SK-N-SH (cell line): ENCODE data around the gene OR2H2. TPM values are rescaled to one million over a fixed set of nuclear protein-coding genes. Genes with fewer than 3 reads are reported as not detected.

ENCODE experiments used
- CTCF ChIP-seq: fragments of 200-600 bp; sonication (generic); IDR thresholded peaks from 2 replicates; pipeline ENCODE4 v1.6.1; 2017; ENCODE audit warnings: antibody characterized with exemption, mild to moderate bottlenecking, moderate library complexity
- EP300 ChIP-seq, 2 experiments: IDR thresholded peaks; 2 replicates each; pipeline versions ENCODE4 v1.4.0 to v1.6.1; 2012; ENCODE audit warnings: borderline replicate concordance in 1 of 2, low read depth in 1 of 2, low read length in 1 of 2
- GATA2 ChIP-seq: sonication (generic); formaldehyde crosslinking; IDR thresholded peaks from 2 replicates; pipeline ENCODE4 v1.5.0; 2020; ENCODE audit warnings: mild to moderate bottlenecking, missing genetic modification reagents
- MAX ChIP-seq: IDR thresholded peaks from 2 replicates; pipeline ENCODE4 v1.4.0; 2012; ENCODE audit warnings: low read depth
- NRF1 ChIP-seq: IDR thresholded peaks from 2 replicates; pipeline ENCODE4 v1.6.1; 2012; ENCODE audit warnings: low read depth, mild to moderate bottlenecking, low read length
- polyA plus RNA-seq, 3 experiments: library from polyadenylated mRNA; depleted of rRNA; stranded (reverse); fragments of >200 nt; gene quantifications; 2 replicates each; pipeline ENCODE4 v1.2.3, GENCODE V29; 2012
- small RNA-seq, 7 experiments: library from RNA; depleted of rRNA; stranded (forward); fragments of <200 nt; gene quantifications; one replicate each; pipeline ENCODE3, GENCODE V24; 2012

Gene OR2H2
- polyA plus RNA-seq, 1 of the 3 experiments (the other 2 are of a cell fraction): not detected

DNA sequence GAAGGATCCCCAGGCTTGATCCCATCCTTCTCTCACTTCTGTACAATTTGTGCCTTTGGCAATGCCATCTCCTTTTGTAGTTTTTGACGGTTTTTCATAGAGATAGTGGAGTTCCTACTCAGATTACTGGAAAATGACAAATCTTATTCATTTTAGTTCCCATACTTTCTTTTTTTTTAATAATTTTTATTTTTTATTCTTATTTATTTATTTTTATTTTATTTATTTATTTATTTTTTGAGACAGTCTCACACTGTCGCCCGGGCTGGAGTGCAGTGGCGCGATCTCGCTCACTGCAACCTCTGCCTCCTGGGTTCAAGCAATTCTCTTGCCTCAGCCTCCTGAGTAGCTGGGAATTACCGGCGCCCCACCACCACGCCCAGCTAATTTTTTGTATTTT lies 52.3 kb downstream of the OR2H2 start (continued):
- TF ChIP-seq CTCF: no peak
- TF ChIP-seq EP300 (IDR thresholded peaks at IDR 0.05; ENCODE audit: borderline replicate concordance in 1 of 2, low read depth in 1 of 2, low read length in 1 of 2): no peak
- TF ChIP-seq GATA2 (CRISPR knock-in tag): no peak
- no peak for TF ChIP-seq NRF1
- no peak for TF ChIP-seq MAX

Small RNA genes lying within 50 kb of the gene (small RNA-seq; reads per million reads assigned to genes)
- gene SNORD32B: 0 reads per million in 7 experiments
- gene SUMO2P1: 0 to 2.0 (median 0) reads per million in 7 experiments
- 0 to 2.6 (median 0) reads per million in 7 experiments for gene TMEM183AP1

Other genes starting within 250 kb of the OR2H2 start
- gene OR5V1, start 216.3 kb upstream of the OR2H2 start, polyA plus RNA-seq (2012; rRNA removed): not detected in 2 replicates
- not detected in 2 replicates for gene OR12D3, start 209.8 kb upstream of the OR2H2 start, polyA plus RNA-seq (2012; rRNA removed)
- not detected in 2 replicates for gene OR12D2, start 189.5 kb upstream of the OR2H2 start, polyA plus RNA-seq (2012; rRNA removed)
- not detected in 2 replicates for gene OR12D1, start 170.2 kb upstream of the OR2H2 start, polyA plus RNA-seq (2012; rRNA removed)
- gene OR10C1, start 145.8 kb upstream of the OR2H2 start, polyA plus RNA-seq (2012; rRNA removed): not detected in 2 replicates
- gene OR11A1, start 128.1 kb upstream of the OR2H2 start, polyA plus RNA-seq (2012; rRNA removed): not detected in 2 replicates
- gene OR2H1, start 128.0 kb upstream of the OR2H2 start, polyA plus RNA-seq (2012; rRNA removed): not detected in 2 replicates
- not detected in 2 replicates for gene MAS1L, start 97.2 kb upstream of the OR2H2 start, polyA plus RNA-seq (2012; rRNA removed)
- not detected in 2 replicates for gene UBD, start 25.4 kb upstream of the OR2H2 start, polyA plus RNA-seq (2012; rRNA removed)
- gene GABBR1, start 48.1 kb downstream of the OR2H2 start, polyA plus RNA-seq (2012; rRNA removed): 26.8 and 33.8 TPM in 2 replicates
- gene MOG, start 72.0 kb downstream of the OR2H2 start, polyA plus RNA-seq (2012; rRNA removed): not detected in 2 replicates
- gene ZFP57, start 96.0 kb downstream of the OR2H2 start, polyA plus RNA-seq (2012; rRNA removed): not detected in 2 replicates
- gene HLA-F, start 138.3 kb downstream of the OR2H2 start, polyA plus RNA-seq (2012; rRNA removed): 0.28 and 0.31 TPM in 2 replicates
- not detected in 2 replicates for gene HLA-G, start 242.7 kb downstream of the OR2H2 start, polyA plus RNA-seq (2012; rRNA removed)